D721Med (cell line): ENCODE measurements around the gene PNCK.

Source experiments
- DNase-seq: peaks from one replicate; pipeline ENCODE4 v3.0.0; 2011; ENCODE audit warnings: low spot score; ENCODE audit not compliant: insufficient read length
- FAIRE-seq: peaks from 2 replicates; lab custom pipeline; 2011; peaks lifted over from hg19 to GRCh38; lab: Jason Lieb, UNC
- CTCF ChIP-seq: IDR thresholded peaks from 2 replicates; pipeline ENCODE4 v1.5.1; 2012; ENCODE audit warnings: mild to moderate bottlenecking, control low read depth; ENCODE audit not compliant: insufficient read depth; ENCODE audit errors: missing control alignments

PNCK gene

DNA sequence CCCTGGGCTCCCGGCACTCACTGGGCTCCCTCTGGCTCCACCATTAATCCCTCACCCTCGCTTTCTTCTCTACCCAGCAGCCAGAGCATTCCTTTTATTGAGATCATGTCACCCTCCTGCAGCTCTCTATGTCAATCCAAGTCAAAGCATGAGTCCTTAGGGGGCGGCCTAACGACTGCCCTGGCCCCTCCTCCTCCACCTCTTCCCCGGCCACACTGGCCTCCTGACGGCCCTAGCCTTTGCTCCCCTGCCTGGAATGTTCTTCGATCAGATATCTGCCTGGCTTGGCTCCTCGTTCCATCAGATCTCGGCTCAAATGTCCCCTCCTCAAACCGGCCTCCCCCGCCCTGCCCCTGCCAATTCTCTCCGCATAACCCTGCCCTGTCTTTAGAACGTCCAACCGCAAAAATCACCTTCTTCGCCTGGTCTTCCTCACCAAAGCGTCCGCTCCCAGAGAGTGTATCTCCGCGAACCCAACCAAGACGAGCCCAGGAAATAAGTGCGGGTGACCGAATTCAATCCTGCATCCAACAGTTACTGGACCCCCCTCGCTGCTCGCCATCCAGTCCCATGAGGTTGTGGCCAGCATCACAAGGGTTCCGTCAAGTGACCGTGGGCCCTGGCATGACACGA lies 722 bp upstream of the PNCK start:
- DNase-seq = no peak
- no peak for TF ChIP-seq CTCF
- no peak for FAIRE-seq

- no peak for TF ChIP-seq CTCF
- FAIRE-seq (no peak), DNase-seq (no peak)
These were observed 834 bp downstream of the PNCK start for GRCh38 chrX:153672531-153673427.

DNA sequence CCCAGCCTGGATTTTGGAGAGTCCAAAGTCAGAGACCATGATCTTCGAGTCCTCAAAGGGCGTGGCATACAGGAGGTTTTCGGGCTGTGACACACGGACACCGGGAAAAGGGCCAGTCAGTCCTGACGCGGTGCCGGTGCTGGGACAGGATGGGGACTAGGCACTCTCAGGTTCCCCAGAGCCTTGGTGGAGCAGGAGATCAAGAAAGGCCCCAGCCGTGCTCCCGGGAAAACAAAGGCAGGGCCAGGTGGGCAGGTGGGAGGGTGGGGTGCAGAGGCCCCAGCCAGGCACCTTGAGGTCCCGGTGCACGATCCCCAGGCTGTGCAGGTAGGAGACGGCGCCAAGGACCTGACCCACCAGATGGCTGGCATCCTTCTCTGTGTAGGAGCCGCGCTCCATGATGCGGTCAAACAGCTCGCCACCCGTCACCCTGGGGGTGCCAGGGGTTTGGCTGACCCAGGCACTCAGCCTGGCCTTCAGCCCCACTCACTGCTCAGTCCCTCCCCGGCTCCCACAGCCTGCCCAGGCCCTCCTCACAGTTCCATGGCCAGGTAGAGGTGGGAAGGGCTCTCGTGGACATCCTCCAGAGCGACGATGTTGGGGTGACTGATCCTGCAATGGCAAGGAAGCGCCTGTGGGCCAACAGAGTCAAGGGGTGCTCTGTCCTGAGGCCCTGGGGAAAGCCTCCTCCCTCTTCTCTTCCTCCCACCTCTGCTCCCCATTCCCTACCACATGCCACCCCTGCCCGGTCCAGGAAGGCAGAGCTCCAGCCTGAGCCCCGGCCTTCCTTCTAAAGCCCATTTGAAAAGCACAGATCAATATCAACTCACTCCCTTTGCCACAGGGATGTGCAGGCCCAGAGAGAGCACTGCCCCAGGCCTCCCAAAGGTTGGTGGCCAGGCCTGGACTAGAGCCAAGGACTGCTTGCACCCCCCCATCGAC lies 1.8 kb downstream of the PNCK start:
- no peak for FAIRE-seq
- TF ChIP-seq CTCF = no peak
- DNase-seq = no peak

DNA sequence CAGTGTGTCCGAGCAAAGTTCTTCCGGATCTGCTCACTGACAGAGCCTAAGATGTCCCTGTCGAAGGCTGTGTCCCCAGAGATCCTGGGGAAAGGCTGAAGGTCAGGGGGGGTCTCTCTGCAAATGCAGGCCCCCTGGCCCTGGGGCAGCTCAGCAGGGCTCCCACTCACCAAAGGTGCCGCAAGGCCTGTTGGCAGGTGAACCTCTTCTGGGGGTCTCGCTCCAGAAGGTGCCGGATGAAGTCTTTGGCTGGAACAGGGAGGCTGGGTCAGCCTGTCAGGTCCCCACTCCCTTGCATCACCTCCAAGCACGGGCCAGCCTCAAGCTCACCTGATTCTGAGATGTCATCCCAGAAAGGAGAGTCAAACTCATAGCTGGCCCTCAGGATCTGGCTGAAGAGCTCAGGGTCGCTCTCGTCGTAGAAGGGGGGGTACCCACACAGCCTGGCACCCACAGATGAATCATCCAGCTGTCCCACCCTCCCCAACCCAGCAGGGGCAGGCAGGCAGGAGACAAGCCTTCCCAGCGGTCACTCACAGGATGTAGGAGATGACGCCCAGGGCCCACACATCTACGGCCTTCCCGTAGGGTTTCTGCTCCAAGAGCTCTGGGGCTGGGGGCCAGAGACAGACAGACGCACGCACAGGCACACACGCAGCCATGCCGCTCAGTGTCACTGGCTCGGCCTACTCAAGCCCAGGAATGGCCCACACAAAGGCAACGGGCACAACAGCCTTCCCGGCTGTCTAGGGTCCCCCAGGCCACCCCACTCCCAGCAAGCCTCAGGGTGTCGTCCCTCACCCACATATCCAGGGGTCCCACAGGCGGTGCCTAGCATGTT lies 2.6 kb downstream of the PNCK start:
- TF ChIP-seq CTCF = no peak
- DNase-seq = no peak
- FAIRE-seq = no peak

DNA sequence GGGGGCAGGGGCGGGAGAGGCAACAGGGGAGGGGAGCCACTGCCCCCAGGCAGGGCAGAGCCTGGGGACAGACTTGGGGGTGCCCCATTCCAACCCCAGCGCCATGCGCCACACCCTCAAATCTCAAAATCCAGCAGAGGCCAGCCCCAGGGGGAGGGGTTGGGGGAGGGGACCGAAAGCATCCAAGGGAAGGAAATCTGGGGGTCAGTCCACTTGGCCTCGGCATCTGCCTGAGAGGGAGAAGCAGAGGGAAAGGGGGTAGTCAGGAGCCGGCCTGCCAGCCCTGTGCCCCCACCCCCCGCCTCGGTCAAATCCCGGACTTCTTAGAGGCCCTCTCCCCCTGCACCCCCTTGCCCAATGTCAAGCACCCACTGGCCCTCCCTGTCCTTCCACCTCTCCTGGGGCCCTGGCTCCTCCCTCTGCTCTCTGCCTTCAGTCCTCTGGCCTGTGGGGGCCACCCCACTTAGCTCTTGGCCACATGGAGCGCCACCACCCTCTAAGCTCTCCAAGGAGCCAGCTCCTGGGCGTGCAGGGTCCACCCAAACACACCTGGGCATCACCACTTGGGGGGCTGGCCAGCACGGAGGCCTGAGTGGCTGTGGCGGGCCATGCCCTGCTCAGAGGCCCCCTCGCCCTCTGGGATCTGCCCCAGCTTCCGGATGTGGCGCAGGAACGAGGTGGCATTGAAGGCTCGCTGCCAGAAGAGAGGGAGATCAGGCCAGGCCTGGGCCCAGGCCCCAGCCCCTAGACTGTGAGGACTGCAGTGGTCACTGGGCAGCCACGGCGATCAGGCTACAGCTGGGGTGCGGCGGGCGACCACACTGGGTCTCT lies 3.5 kb downstream of the PNCK start:
- FAIRE-seq (no peak), DNase-seq (no peak)
- TF ChIP-seq CTCF = no peak
